ENCODE data around the gene SCN5A. TPM values are rescaled to one million over a fixed set of nuclear protein-coding genes. Genes with fewer than 3 reads are reported as not detected.

The SCN5A gene
- total RNA-seq, 1 donor from 2014 or later = 239 TPM

DNA sequence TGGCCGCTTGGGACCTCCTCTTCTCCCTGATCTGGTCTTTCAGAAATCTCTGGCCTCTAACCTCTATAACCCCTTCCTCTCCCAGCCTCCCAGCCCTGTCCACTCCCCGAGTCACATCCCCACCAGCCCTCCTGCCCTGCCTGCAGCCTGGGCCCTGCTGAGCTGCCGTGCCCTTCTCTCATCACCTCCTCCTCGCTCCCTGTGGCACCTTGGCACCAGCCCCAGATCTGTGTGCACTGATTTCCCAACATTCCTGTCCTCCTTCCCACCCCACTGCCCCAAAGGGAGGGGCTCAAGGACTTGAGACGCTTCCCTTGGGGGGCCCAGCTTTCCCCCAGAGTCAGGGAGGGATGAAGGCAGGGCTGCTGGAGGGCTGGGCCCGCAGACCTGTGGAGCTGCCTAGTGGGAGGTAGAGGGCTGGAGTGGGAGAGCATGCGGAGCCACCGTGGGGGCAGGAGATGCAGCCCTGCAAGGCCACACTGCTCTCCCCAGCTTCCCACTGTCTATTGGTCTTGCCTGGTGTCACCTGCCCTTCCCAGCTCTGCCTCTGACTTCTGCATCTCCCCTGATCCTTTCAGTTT is 110.6 kb downstream of the SCN5A start:
- Histone ChIP-seq H3K27ac (replicated peaks) (peak overlapping the region; percentile 90), H3K4me1 (peaks cover 84% of the 10 kb centered on the region), H3K27me3 (ENCODE audit: low read depth) (no peaks in the 10 kb centered on the region), H3K36me3 (peaks cover 13% of the 10 kb centered on the region), H3K4me3 (peak overlapping the region; percentile 10), H3K9me3 (replicated peaks) (peaks cover 10% of the 10 kb centered on the region)
- TF ChIP-seq, protein P1, sequence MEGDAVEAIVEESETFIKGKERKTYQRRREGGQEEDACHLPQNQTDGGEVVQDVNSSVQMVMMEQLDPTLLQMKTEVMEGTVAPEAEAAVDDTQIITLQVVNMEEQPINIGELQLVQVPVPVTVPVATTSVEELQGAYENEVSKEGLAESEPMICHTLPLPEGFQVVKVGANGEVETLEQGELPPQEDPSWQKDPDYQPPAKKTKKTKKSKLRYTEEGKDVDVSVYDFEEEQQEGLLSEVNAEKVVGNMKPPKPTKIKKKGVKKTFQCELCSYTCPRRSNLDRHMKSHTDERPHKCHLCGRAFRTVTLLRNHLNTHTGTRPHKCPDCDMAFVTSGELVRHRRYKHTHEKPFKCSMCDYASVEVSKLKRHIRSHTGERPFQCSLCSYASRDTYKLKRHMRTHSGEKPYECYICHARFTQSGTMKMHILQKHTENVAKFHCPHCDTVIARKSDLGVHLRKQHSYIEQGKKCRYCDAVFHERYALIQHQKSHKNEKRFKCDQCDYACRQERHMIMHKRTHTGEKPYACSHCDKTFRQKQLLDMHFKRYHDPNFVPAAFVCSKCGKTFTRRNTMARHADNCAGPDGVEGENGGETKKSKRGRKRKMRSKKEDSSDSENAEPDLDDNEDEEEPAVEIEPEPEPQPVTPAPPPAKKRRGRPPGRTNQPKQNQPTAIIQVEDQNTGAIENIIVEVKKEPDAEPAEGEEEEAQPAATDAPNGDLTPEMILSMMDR (IDR thresholded peaks at IDR 0.05; ENCODE audit: borderline replicate concordance) = no peak
- DNase-seq = peak; percentile 54
- intact Hi-C loops (cut with micrococcal nuclease) = no loop called here

DNA sequence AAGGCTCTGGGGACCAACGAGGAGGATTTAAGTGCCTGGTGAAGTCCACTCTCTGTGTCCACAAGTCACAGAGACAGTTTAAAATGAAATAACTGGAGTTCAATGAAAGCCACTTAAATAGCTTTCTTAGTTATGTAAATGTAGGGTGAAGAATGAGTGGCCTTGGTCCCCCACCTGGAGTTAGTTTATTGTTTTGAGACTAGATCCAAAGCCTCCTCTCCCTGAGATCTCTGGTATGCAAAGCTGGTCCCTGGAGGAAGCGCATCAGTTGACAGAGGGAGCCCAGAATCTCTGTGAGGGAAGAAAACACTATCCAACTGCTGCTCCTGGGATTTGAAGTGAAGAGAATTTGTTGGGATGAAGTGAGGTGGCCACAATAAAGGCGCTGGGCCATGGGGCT is 112.8 kb downstream of the SCN5A start:
- peak overlapping the region; percentile 90 for H3K27ac ChIP-seq (replicated peaks)

DNA sequence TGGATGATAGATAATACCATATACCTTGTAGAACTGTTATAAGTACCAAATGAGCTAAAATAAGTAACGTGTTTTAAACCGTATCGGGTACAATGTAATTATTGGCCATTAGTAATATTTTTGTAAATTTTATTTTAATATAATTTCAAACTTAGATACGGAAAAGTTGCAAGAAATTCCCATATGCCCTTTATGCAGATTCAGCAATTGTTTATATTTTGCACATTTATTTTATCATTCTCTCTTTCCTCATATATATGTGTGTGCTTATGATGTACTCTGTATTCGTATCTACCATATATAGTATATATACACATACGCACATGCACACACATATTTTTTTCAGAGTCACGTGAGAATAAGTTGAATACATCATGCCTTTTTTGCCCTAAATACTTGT is 114.9 kb downstream of the SCN5A start:
- Histone ChIP-seq H3K27me3 (ENCODE audit: low read depth) (no peaks in the 10 kb centered on the region), H3K9me3 (replicated peaks) (peaks cover 10% of the 10 kb centered on the region), H3K4me3 (no peak overlapping the region), H3K4me1 (peaks cover 79% of the 10 kb centered on the region), H3K36me3 (peaks cover 13% of the 10 kb centered on the region), H3K27ac (replicated peaks) (peak overlapping the region; percentile 90)
- no peak for DNase-seq
- TF ChIP-seq, protein P1 (IDR thresholded peaks at IDR 0.05; ENCODE audit: borderline replicate concordance) = no peak
- intact Hi-C loops (cut with micrococcal nuclease) = no loop called here

More for the DNA sequence above, 112.8 kb downstream of the SCN5A start:
- H3K36me3 ChIP-seq = peaks cover 13% of the 10 kb centered on the region
- intact Hi-C loops (cut with micrococcal nuclease) = no loop called here
- no peaks in the 10 kb centered on the region for H3K27me3 ChIP-seq (ENCODE audit: low read depth)
- DNase-seq = no peak
- H3K9me3 ChIP-seq (replicated peaks) = peaks cover 10% of the 10 kb centered on the region
- peaks cover 81% of the 10 kb centered on the region for H3K4me1 ChIP-seq
- TF ChIP-seq, protein P1 (IDR thresholded peaks at IDR 0.05; ENCODE audit: borderline replicate concordance) = no peak
- no peak overlapping the region for H3K4me3 ChIP-seq

DNA sequence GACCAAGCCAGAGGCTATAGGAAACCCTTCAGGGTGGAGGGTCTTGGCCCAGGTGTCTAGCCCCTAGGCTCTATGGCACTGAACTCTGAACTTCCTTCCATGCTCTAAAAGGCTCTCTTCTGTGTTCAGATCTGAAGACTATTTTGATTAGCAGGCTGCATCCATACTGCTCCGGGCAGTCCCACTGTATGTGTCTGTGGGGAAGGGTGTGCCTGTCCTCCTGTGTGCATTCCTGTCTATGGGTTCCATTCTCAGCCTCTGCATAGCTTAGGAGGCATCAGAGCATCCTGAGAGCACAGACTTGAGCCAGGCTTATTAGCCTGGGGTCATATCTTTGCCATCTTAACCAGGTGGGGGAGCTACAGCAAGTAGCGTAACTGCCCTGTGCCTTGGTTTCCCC is 115.3 kb downstream of the SCN5A start:
- Histone ChIP-seq H3K4me3 (no peak overlapping the region), H3K4me1 (peaks cover 79% of the 10 kb centered on the region), H3K27ac (replicated peaks) (peak overlapping the region; percentile 84), H3K27me3 (ENCODE audit: low read depth) (no peaks in the 10 kb centered on the region), H3K36me3 (peaks cover 13% of the 10 kb centered on the region), H3K9me3 (replicated peaks) (peaks cover 10% of the 10 kb centered on the region)
- intact Hi-C loops (cut with micrococcal nuclease) = no loop called here
- TF ChIP-seq, protein P1 (IDR thresholded peaks at IDR 0.05; ENCODE audit: borderline replicate concordance) = no peak
- no peak for DNase-seq

DNA sequence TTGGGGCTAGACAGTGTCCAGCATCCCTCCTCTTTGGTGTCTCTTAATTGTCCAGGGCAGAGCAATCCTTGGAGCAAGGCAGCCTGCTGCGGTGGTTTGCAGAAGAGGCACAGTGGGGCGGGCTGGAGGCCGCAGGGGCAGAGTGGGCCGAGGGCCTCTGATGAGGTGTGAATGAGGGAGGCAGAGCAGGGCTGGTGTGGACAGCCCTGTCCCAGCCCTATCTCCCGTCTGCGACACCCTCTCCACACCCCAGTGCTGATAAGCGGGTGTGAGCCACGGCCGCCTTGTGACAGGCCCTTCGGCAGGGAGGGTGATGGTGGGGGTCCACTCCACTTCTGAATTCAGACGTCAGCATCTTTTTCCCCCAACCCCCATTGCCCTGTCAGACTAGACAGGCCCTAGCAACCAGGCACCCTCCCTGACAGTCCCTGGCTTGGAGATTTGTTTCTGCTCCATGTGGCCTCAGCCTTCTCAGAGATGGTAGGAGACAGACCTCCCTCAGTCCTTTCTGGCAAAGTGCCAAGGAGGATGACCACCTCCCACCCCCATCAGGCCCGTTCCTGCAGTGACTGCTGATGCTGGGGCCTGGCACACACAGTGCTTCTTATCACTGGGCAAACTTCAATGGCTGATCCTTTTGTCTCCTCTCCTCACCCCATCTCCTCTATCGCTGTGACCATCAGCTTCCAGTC is 116.1 kb downstream of the SCN5A start:
- Histone ChIP-seq H3K4me1 (peaks cover 76% of the 10 kb centered on the region), H3K27ac (replicated peaks) (peak overlapping the region; percentile 84), H3K36me3 (peaks cover 13% of the 10 kb centered on the region), H3K4me3 (no peak overlapping the region), H3K27me3 (ENCODE audit: low read depth) (no peaks in the 10 kb centered on the region), H3K9me3 (replicated peaks) (peaks cover 10% of the 10 kb centered on the region)
- intact Hi-C loops (cut with micrococcal nuclease) = no loop called here
- peak; percentile 83 for DNase-seq
- TF ChIP-seq, protein P1 (IDR thresholded peaks at IDR 0.05; ENCODE audit: borderline replicate concordance) = no peak

All from left ventricle myocardium inferior (tissue), 1 donor.